Thyroid gland (tissue), 4 donors: Measurements from ENCODE around the gene KNCN. TPM values are rescaled to one million over a fixed set of nuclear protein-coding genes. Genes with fewer than 3 reads are reported as not detected.

Experiments used
- DNase-seq, 2 donors: peaks; one replicate each; pipeline ENCODE4 v3.0.0-alpha.2; 2019
- H3K27ac ChIP-seq, 3 donors: fragments of 200-600 bp; sonication (generic); 1 replicate in 2 of 3; 2 replicates in 1 of 3; pipeline ENCODE4 v1.5.1; 2016 to 2019; ENCODE audit warnings: mild to moderate bottlenecking in 1 of 3, moderate library complexity in 1 of 3
- H3K27me3 ChIP-seq: fragments of 200-600 bp; sonication (generic); one replicate; pipeline ENCODE4 v1.5.1; 2019
- H3K36me3 ChIP-seq, 2 donors: fragments of 200-600 bp; sonication (generic); one replicate each; pipeline ENCODE4 v1.5.1; 2016 to 2019
- H3K4me1 ChIP-seq, 2 donors: fragments of 200-600 bp; sonication (generic); one replicate each; pipeline ENCODE4 v1.5.1; 2017 to 2019
- H3K4me3 ChIP-seq, 3 donors: fragments of 200-600 bp; sonication (generic); replicated peaks in 1 of 3; 1 replicate in 2 of 3; 2 replicates in 1 of 3; pipeline ENCODE4 v1.5.1; 2016; ENCODE audit warnings: mild to moderate bottlenecking in 1 of 3
- H3K9me3 ChIP-seq: fragments of 200-600 bp; sonication (generic); one replicate; pipeline ENCODE4 v1.5.1; 2017
- POLR2A ChIP-seq, 2 donors: fragments of 450-650 bp; IDR thresholded peaks; one replicate each; pipeline ENCODE4 v1.6.1; 2017; ENCODE audit warnings: antibody characterized with exemption in 2 of 2, mild to moderate bottlenecking in 2 of 2, moderate library complexity in 1 of 2
- WGBS, 2 donors: methylation state at CpG; one replicate each; pipeline ENCODE4 v1.1.5; 2017; 5-methylcytosine and 5-hydroxymethylcytosine counted together
- intact Hi-C: fragments of 100-400 bp; cut with DNase I; formaldehyde crosslinking; loops from one replicate; pipeline ENCODE4 v1.15.1; 2023
- total RNA-seq, 4 donors: library from RNA; depleted of rRNA; stranded (reverse); fragments of >200 nt; gene quantifications; one replicate each; pipeline ENCODE4 v1.2.3, GENCODE V29; 2016
- TF ChIP-seq, protein P1 (sequence below), 6 experiments: fragments of 200-600 bp in 3 of 6; fragments of 450-650 bp in 3 of 6; sonication (generic) in 3 of 6; IDR thresholded peaks; one replicate each; pipeline ENCODE4 v1.5.1; 2016 to 2019; ENCODE audit warnings: antibody characterized with exemption in 6 of 6, mild to moderate bottlenecking in 2 of 6, inconsistent platforms in 1 of 6, moderate library complexity in 1 of 6

The KNCN gene
- total RNA-seq, 4 donors from 2014 or later = not detected

DNA sequence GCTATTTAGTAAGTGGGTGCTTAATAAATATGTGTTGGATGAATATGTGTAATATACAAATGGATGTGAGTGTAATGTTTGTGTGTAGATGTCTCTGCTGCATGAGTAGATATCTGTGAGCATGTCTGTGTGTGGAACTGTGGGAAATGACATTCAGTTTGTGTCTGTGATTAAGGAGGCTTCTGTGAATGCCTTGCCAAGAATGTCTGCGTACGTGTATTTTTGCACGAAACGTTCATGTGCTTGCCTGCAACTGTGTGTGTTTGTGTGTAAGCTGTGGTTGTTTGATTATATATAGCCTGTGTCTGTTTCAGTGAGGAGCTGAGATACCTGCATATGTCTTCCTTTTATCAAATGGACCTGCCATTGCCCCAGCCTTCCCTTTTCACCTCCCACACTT lies 48.0 kb downstream of the KNCN start:
- H3K36me3 ChIP-seq = no peaks in the 10 kb centered on the region
- 76 to 77% methylated on average over 4 of the region's 4 CpGs for WGBS, 2 donors
- TF ChIP-seq POLR2A (IDR thresholded peaks at IDR 0.05) = no peak
- TF ChIP-seq, protein P1, sequence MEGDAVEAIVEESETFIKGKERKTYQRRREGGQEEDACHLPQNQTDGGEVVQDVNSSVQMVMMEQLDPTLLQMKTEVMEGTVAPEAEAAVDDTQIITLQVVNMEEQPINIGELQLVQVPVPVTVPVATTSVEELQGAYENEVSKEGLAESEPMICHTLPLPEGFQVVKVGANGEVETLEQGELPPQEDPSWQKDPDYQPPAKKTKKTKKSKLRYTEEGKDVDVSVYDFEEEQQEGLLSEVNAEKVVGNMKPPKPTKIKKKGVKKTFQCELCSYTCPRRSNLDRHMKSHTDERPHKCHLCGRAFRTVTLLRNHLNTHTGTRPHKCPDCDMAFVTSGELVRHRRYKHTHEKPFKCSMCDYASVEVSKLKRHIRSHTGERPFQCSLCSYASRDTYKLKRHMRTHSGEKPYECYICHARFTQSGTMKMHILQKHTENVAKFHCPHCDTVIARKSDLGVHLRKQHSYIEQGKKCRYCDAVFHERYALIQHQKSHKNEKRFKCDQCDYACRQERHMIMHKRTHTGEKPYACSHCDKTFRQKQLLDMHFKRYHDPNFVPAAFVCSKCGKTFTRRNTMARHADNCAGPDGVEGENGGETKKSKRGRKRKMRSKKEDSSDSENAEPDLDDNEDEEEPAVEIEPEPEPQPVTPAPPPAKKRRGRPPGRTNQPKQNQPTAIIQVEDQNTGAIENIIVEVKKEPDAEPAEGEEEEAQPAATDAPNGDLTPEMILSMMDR (IDR thresholded peaks at IDR 0.05) = no peak
- no peaks in the 10 kb centered on the region for H3K9me3 ChIP-seq
- intact Hi-C loops = no loop called here
- no peaks in the 10 kb centered on the region for H3K27me3 ChIP-seq
- no peak for DNase-seq
- no peak overlapping the region for H3K27ac ChIP-seq
- no peaks in the 10 kb centered on the region for H3K4me1 ChIP-seq
- H3K4me3 ChIP-seq = no peak overlapping the region

DNA sequence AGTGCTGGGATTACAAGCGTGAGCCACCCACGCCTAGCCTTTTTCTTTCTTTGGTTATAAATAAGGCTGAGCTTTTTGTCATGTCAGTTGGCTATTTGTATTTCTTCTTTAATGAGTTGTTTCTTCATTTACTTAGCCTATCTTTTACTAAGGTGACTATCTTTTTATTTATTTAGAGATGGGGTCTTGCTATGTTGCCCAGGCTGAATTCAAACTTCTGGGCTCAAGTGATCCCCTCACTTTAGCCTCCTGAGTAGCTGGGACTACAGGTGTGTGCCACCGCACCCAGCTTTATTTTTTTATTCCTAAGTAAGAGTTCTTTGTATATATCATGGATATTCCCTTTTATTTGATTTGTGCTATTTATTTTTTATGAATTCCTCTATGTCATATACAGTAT lies 49.9 kb downstream of the KNCN start:
- H3K27ac ChIP-seq = no peak overlapping the region
- no peak for DNase-seq
- TF ChIP-seq, protein P1 (IDR thresholded peaks at IDR 0.05) = no peak
- TF ChIP-seq POLR2A (IDR thresholded peaks at IDR 0.05) = no peak
- 94 to 95% methylated on average over 3 of the region's 3 CpGs for WGBS, 2 donors
- no peaks in the 10 kb centered on the region for H3K36me3 ChIP-seq
- intact Hi-C loops = no loop called here
- H3K4me3 ChIP-seq = no peak overlapping the region
- no peaks in the 10 kb centered on the region for H3K4me1 ChIP-seq
- H3K27me3 ChIP-seq = no peaks in the 10 kb centered on the region
- no peaks in the 10 kb centered on the region for H3K9me3 ChIP-seq

DNA sequence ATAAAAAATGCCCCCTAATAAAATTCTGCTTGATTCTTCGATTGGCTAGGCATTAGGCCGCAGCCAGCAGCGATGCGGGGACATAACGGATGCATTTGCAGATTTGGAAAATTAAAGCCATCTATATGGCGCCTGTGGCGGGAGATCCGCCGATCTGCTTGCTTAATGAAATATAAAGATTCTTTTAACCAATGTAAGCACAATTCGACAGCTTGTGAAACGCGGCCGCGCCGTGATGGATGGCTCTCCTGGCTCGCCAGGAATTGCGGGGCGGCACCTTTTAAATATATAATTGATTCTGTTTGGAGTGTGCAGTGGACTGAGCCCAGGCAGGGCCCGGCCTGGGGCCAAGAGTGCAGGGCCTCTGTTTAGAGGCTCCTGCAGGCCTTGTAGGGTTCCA lies 53.8 kb downstream of the KNCN start:
- WGBS, 2 donors = 92 to 97% methylated on average over 19 of the region's 19 CpGs
- Histone ChIP-seq H3K9me3 (no peaks in the 10 kb centered on the region), H3K27me3 (peaks cover under 1% of the 10 kb centered on the region), H3K36me3 (no peaks in the 10 kb centered on the region), H3K4me3 (no peak overlapping the region), H3K27ac (no peak overlapping the region), H3K4me1 (no peaks in the 10 kb centered on the region)
- no peak for DNase-seq
- intact Hi-C loops = no loop called here
- TF ChIP-seq POLR2A (IDR thresholded peaks at IDR 0.05) = no peak
- TF ChIP-seq, protein P1 (IDR thresholded peaks at IDR 0.05) = no peak

GRCh38 chr1:46497020-46497419 lies 54.4 kb downstream of the KNCN start:
- peaks cover 7% of the 10 kb centered on the region for H3K27me3 ChIP-seq
- no peak for DNase-seq
- no peaks in the 10 kb centered on the region for H3K9me3 ChIP-seq
- H3K36me3 ChIP-seq = no peaks in the 10 kb centered on the region
- no peak overlapping the region for H3K4me3 ChIP-seq
- intact Hi-C loops = no loop called here
- no peaks in the 10 kb centered on the region for H3K4me1 ChIP-seq
- no peak overlapping the region for H3K27ac ChIP-seq
- no peak for TF ChIP-seq POLR2A (IDR thresholded peaks at IDR 0.05)
- TF ChIP-seq, protein P1 (IDR thresholded peaks at IDR 0.05) = no peak
- 75 to 77% methylated on average over 2 to 3 of the region's 3 CpGs for WGBS, 2 donors

DNA sequence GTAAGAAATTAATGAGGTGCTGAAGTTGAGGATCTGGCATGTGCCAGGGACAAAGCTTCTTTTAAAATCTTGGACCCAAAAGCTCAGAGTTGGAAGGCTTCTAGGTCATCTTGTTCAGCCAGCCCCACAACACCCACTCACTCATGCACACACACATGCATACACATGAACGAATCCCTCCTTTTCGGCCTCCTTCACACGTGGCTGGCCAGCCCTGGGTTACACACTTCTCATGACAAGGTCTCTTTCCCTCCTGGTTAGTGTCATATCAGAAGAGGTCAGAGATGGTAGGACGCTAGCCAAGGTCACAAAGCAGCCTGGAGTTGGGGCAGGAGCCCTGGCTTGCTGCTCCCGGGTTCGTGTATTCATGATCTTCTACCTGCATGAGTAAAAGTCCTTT lies 54.9 kb downstream of the KNCN start:
- peaks cover 12% of the 10 kb centered on the region for H3K27me3 ChIP-seq
- 70 to 76% methylated on average over 6 of the region's 6 CpGs for WGBS, 2 donors
- no peak for DNase-seq
- intact Hi-C loops = no loop called here
- no peaks in the 10 kb centered on the region for H3K9me3 ChIP-seq
- no peak for TF ChIP-seq POLR2A (IDR thresholded peaks at IDR 0.05)
- TF ChIP-seq, protein P1 (IDR thresholded peaks at IDR 0.05) = no peak
- no peaks in the 10 kb centered on the region for H3K36me3 ChIP-seq
- H3K27ac ChIP-seq = no peak overlapping the region
- H3K4me1 ChIP-seq = no peaks in the 10 kb centered on the region
- H3K4me3 ChIP-seq = no peak overlapping the region
